HG03108 (cell line): ENCODE data around the gene SOS1.

ENCODE experiments used
- ATAC-seq: cut with Tn5 transposase; IDR thresholded peaks from one replicate; pipeline ENCODE4 v1.9.1; 2021; ENCODE audit warnings: moderate library complexity; ENCODE audit not compliant: unreplicated experiment

Gene SOS1

GRCh38 chr2:38935568-38936172 lies 185.2 kb downstream of the SOS1 start:
- no peak for ATAC-seq

GRCh38 chr2:38934742-38935141 lies 186.1 kb downstream of the SOS1 start:
- ATAC-seq = no peak

GRCh38 chr2:38933653-38934052 lies 187.2 kb downstream of the SOS1 start:
- ATAC-seq = no peak

GRCh38 chr2:38932586-38932985 lies 188.3 kb downstream of the SOS1 start:
- no peak for ATAC-seq
